ENCODE measurements around the gene HLF. TPM values are rescaled to one million over a fixed set of nuclear protein-coding genes. Genes with fewer than 3 reads are reported as not detected.
A peak's percentile ranks its signal among the peaks of the same experiment; 100 is the strongest.

Gene HLF
- total RNA-seq, 1 donor from 2014 or later: 0.69 TPM

- H3K9me3 Mint-ChIP-seq: no peaks in the 10 kb centered on the region
- ChIA-PET POLR2A (no interaction called here), CTCF (interaction anchor here (0.8 to 9.3 kb wide), 10 partner anchors 9 to 359 kb away, joined by 3 to 61 read pairs (median 4); no protein-coding TSS in a partner anchor)
- no peak for TF ChIP-seq CTCF (IDR thresholded peaks at IDR 0.05)
- peaks cover 8% of the 10 kb centered on the region for H3K27me3 Mint-ChIP-seq
- DNase-seq (no peak), ATAC-seq (ENCODE audit: low read depth) (no peak)
- intact Hi-C loops (cut with micrococcal nuclease): no loop called here
- H3K4me1 Mint-ChIP-seq: peaks cover 3% of the 10 kb centered on the region
- no peaks in the 10 kb centered on the region for H3K36me3 Mint-ChIP-seq (ENCODE audit: low read depth)
- H3K4me3 Mint-ChIP-seq: no peak overlapping the region
- no peak overlapping the region for H3K27ac Mint-ChIP-seq
Observed at GRCh38 chr17:55347341-55347740, 82.6 kb downstream of the HLF start.

- intact Hi-C loops (cut with micrococcal nuclease): loop anchor here (1.0 to 2.0 kb wide), 2 partner anchors 166 to 356 kb away; no protein-coding TSS in a partner anchor
- peak; percentile 50 for TF ChIP-seq CTCF (IDR thresholded peaks at IDR 0.05)
- no peak overlapping the region for H3K4me3 Mint-ChIP-seq
- peaks cover 3% of the 10 kb centered on the region for H3K4me1 Mint-ChIP-seq
- POLR2A ChIA-PET: no interaction called here
- DNase-seq: no peak
- CTCF ChIA-PET: interaction anchor here (0.6 to 9.3 kb wide), 9 partner anchors 8 to 369 kb away, joined by 3 to 61 read pairs (median 4); no protein-coding TSS in a partner anchor
- H3K27me3 Mint-ChIP-seq: peaks cover 5% of the 10 kb centered on the region
- H3K27ac Mint-ChIP-seq: no peak overlapping the region
- ATAC-seq (ENCODE audit: low read depth): peak; percentile 37
- no peaks in the 10 kb centered on the region for H3K9me3 Mint-ChIP-seq
- no peaks in the 10 kb centered on the region for H3K36me3 Mint-ChIP-seq (ENCODE audit: low read depth)
Observed at GRCh38 chr17:55348749-55349354, 84.1 kb downstream of the HLF start.

GRCh38 chr17:55350825-55351205 lies 86.1 kb downstream of the HLF start:
- peaks cover 3% of the 10 kb centered on the region for H3K4me1 Mint-ChIP-seq
- intact Hi-C loops (cut with micrococcal nuclease): no loop called here
- peaks cover 12% of the 10 kb centered on the region for H3K27me3 Mint-ChIP-seq
- DNase-seq (no peak), ATAC-seq (ENCODE audit: low read depth) (no peak)
- CTCF ChIA-PET: interaction anchor here (3.2 to 9.3 kb wide), 2 partner anchors 163 to 358 kb away, joined by 13 to 61 read pairs; no protein-coding TSS in a partner anchor
- no peaks in the 10 kb centered on the region for H3K36me3 Mint-ChIP-seq (ENCODE audit: low read depth)
- H3K9me3 Mint-ChIP-seq: no peaks in the 10 kb centered on the region
- POLR2A ChIA-PET: interaction anchor here (0.6 kb wide), 1 partner anchor 362 kb away, joined by 3 read pairs; no protein-coding TSS in a partner anchor
- H3K27ac Mint-ChIP-seq: no peak overlapping the region
- H3K4me3 Mint-ChIP-seq: no peak overlapping the region
- TF ChIP-seq CTCF (IDR thresholded peaks at IDR 0.05): no peak

- peaks cover 12% of the 10 kb centered on the region for H3K27me3 Mint-ChIP-seq
- POLR2A ChIA-PET: no interaction called here
- intact Hi-C loops (cut with micrococcal nuclease): no loop called here
- H3K9me3 Mint-ChIP-seq: no peaks in the 10 kb centered on the region
- ATAC-seq (ENCODE audit: low read depth): no peak
- no peak for DNase-seq
- H3K4me1 Mint-ChIP-seq: peaks cover 3% of the 10 kb centered on the region
- H3K4me3 Mint-ChIP-seq: no peak overlapping the region
- CTCF ChIA-PET: interaction anchor here (3.2 to 9.3 kb wide), 2 partner anchors 162 to 359 kb away, joined by 13 to 61 read pairs; no protein-coding TSS in a partner anchor
- no peaks in the 10 kb centered on the region for H3K36me3 Mint-ChIP-seq (ENCODE audit: low read depth)
- no peak overlapping the region for H3K27ac Mint-ChIP-seq
- no peak for TF ChIP-seq CTCF (IDR thresholded peaks at IDR 0.05)
Observed at GRCh38 chr17:55351226-55351625, 86.5 kb downstream of the HLF start.

- ChIA-PET CTCF (interaction anchor here (1.0 to 9.3 kb wide), 4 partner anchors 10 to 362 kb away, joined by 3 to 61 read pairs (median 31); partner anchors contain the start of gene SMIM36), POLR2A (no interaction called here)
- intact Hi-C loops (cut with micrococcal nuclease): no loop called here
- H3K27me3 Mint-ChIP-seq: peaks cover 12% of the 10 kb centered on the region
- TF ChIP-seq CTCF (IDR thresholded peaks at IDR 0.05): no peak
- no peak overlapping the region for H3K4me3 Mint-ChIP-seq
- H3K9me3 Mint-ChIP-seq: no peaks in the 10 kb centered on the region
- ATAC-seq (ENCODE audit: low read depth): no peak
- H3K4me1 Mint-ChIP-seq: peaks cover 2% of the 10 kb centered on the region
- no peak for DNase-seq
- no peaks in the 10 kb centered on the region for H3K36me3 Mint-ChIP-seq (ENCODE audit: low read depth)
- no peak overlapping the region for H3K27ac Mint-ChIP-seq
Observed at GRCh38 chr17:55354010-55354409, 89.2 kb downstream of the HLF start.
